ENCODE measurements around the gene PPP2R5C.

GRCh38 chr14:101796479-101796878 lies 35.0 kb downstream of the PPP2R5C start:
- TF ChIP-seq EZH2 (IDR thresholded peaks at IDR 0.05): no peak
- no peak for TF ChIP-seq POLR2AphosphoS5 (IDR thresholded peaks at IDR 0.05; ENCODE audit: borderline replicate concordance, low read depth, low read length)
- TF ChIP-seq FOXP2 (optimal IDR thresholded peaks at IDR 0.05; ENCODE audit: control extremely low read depth, extremely low read length, insufficient read depth): no peak

Data from SK-N-MC (cell line).